A549 (cell line): ENCODE measurements around the gene DENND6B. TPM values are rescaled to one million over a fixed set of nuclear protein-coding genes. Genes with fewer than 3 reads are reported as not detected.

ENCODE experiments used
- ATAC-seq, 2 experiments: fragments of 200-7000 bp in 1 of 2; fragments of >200 bp in 1 of 2; cut with Nextera tagmentation in 1 of 2; cut with Tn5 transposase in 1 of 2; 3 replicates each; pipeline versions ENCODE4 v1.8.0 to v1.9.1; 2018 to 2020; ENCODE audit warnings: mild to moderate bottlenecking in 1 of 2, moderate library complexity in 1 of 2
- CTCF ChIA-PET: fragments of 300-600 bp; sonication (Branson Sonifier 250); formaldehyde crosslinking; extraction: SDS; loops from one replicate; lab custom pipeline; 2021; ENCODE audit warnings: antibody characterized with exemption, inconsistent platforms; lab: Yijun Ruan, JAX
- POLR2A ChIA-PET: fragments of 350-600 bp; formaldehyde crosslinking; extraction: SDS; loops from one replicate; lab custom pipeline; 2021; ENCODE audit warnings: antibody characterized with exemption, inconsistent platforms; lab: Yijun Ruan, JAX
- DNase-seq, 2 experiments: peaks; one replicate each; pipeline versions ENCODE4 v3.0.0 to v3.0.0-alpha.2; 2011 to 2016; ENCODE audit warnings: low read depth in 1 of 2, low spot score in 1 of 2
- FAIRE-seq: peaks from 2 replicates; lab custom pipeline; 2011; peaks lifted over from hg19 to GRCh38; lab: Jason Lieb, UNC
- H3K27ac ChIP-seq, 2 experiments: fragments of >200 bp; sonication (Bioruptor Twin); formaldehyde crosslinking; 3 replicates each; pipeline ENCODE4 v1.5.1; 2016 to 2017
- H3K4me1 ChIP-seq: fragments of >200 bp; sonication (Bioruptor Twin); formaldehyde crosslinking; 3 replicates; pipeline ENCODE4 v1.6.1; 2016
- H3K4me2 ChIP-seq: fragments of >200 bp; sonication (Bioruptor Twin); formaldehyde crosslinking; 3 replicates; pipeline ENCODE4 v1.6.1; 2016
- H3K4me3 ChIP-seq: fragments of >200 bp; sonication (Bioruptor Twin); formaldehyde crosslinking; 3 replicates; pipeline ENCODE4 v1.5.1; 2016
- H3K9me3 ChIP-seq: fragments of >200 bp; sonication (Bioruptor Twin); formaldehyde crosslinking; 3 replicates; pipeline ENCODE4 v1.6.1; 2016
- BCL3 ChIP-seq: fragments of >200 bp; sonication (Bioruptor Twin); formaldehyde crosslinking; IDR thresholded peaks from 3 replicates; pipeline ENCODE4 v1.6.1; 2016
- CBX2 ChIP-seq: fragments of 200-600 bp; sonication (generic); IDR thresholded peaks from 2 replicates; pipeline ENCODE4 v1.6.1; 2016; ENCODE audit warnings: low read depth, mild to moderate bottlenecking, borderline replicate concordance
- CEBPB ChIP-seq, 2 experiments: fragments of >200 bp in 1 of 2; sonication (Bioruptor Twin) in 1 of 2; formaldehyde crosslinking in 1 of 2; IDR thresholded peaks; 2 replicates each; pipeline ENCODE4 v1.6.1; 2012 to 2016
- E2F6 ChIP-seq: IDR thresholded peaks from 2 replicates; pipeline ENCODE4 v1.6.1; 2012; ENCODE audit warnings: low read depth, borderline replicate concordance
- EHMT2 ChIP-seq: fragments of 200-600 bp; sonication (generic); IDR thresholded peaks from 2 replicates; pipeline ENCODE4 v1.6.1; 2016; ENCODE audit warnings: antibody characterized with exemption, low read depth, mild to moderate bottlenecking, moderate library complexity
- EP300 ChIP-seq, 2 experiments: fragments of >200 bp; sonication (Bioruptor Twin); formaldehyde crosslinking; IDR thresholded peaks; 2 replicates in 1 of 2; 3 replicates in 1 of 2; pipeline ENCODE4 v1.6.1; 2016 to 2017
- FOSB ChIP-seq: fragments of 250-450 bp; sonication (Bioruptor Pico); IDR thresholded peaks from 2 replicates; pipeline ENCODE4 v1.5.0; 2020; ENCODE audit warnings: mild to moderate bottlenecking, moderate library complexity
- HES2 ChIP-seq: fragments of >200 bp; sonication (Bioruptor Twin); formaldehyde crosslinking; IDR thresholded peaks from 2 replicates; pipeline ENCODE4 v1.6.1; 2016
- HEYL ChIP-seq: fragments of 250-450 bp; sonication (Bioruptor Pico); IDR thresholded peaks from 2 replicates; pipeline ENCODE4 v1.8.0; 2021; ENCODE audit warnings: mild to moderate bottlenecking, moderate library complexity
- HMGXB4 ChIP-seq: fragments of 250-450 bp; sonication (Bioruptor Pico); IDR thresholded peaks from 2 replicates; pipeline ENCODE4 v1.5.0; 2021; ENCODE audit warnings: mild to moderate bottlenecking, moderate library complexity, borderline replicate concordance
- HOXB13 ChIP-seq: fragments of 250-450 bp; sonication (Bioruptor Pico); IDR thresholded peaks from 2 replicates; pipeline ENCODE4 v1.5.0; 2020; ENCODE audit warnings: low read depth, mild to moderate bottlenecking, moderate library complexity
- NFE2L2 ChIP-seq: fragments of 150-350 bp; conservative IDR thresholded peaks from 2 replicates; pipeline ENCODE4 v1.6.1; 2014; ENCODE audit warnings: low read length
- PBX3 ChIP-seq: IDR thresholded peaks from 2 replicates; pipeline ENCODE4 v1.6.1; 2012
- POLR2AphosphoS2 ChIP-seq: conservative IDR thresholded peaks from 2 replicates; pipeline ENCODE4 v1.6.1; 2012; ENCODE audit warnings: low read length, improper control_type of control experiment, inconsistent platforms
- RAD21 ChIP-seq, 2 experiments: fragments of >200 bp in 1 of 2; sonication (Bioruptor Twin) in 1 of 2; formaldehyde crosslinking in 1 of 2; IDR thresholded peaks in 1 of 2; conservative IDR thresholded peaks in 1 of 2; 2 replicates in 1 of 2; 3 replicates in 1 of 2; pipeline ENCODE4 v1.6.1; 2012 to 2018; ENCODE audit warnings: inconsistent platforms in 1 of 2
- RCOR1 ChIP-seq: fragments of 150-350 bp; IDR thresholded peaks from 2 replicates; pipeline ENCODE4 v1.6.1; 2014; ENCODE audit warnings: antibody characterized with exemption, low read length, low read depth
- RFX5 ChIP-seq: fragments of 450-650 bp; IDR thresholded peaks from 2 replicates; pipeline ENCODE4 v1.7.1; 2014; ENCODE audit warnings: antibody characterized with exemption, mild to moderate bottlenecking, moderate library complexity
- SMC3 ChIP-seq: fragments of >200 bp; sonication (Bioruptor Twin); formaldehyde crosslinking; IDR thresholded peaks from 3 replicates; pipeline ENCODE4 v1.6.1; 2018; ENCODE audit warnings: inconsistent platforms
- TFCP2L1 ChIP-seq: fragments of 250-450 bp; sonication (Bioruptor Pico); IDR thresholded peaks from 2 replicates; pipeline ENCODE4 v1.5.0; 2021; ENCODE audit warnings: mild to moderate bottlenecking
- TP53 ChIP-seq: fragments of 250-450 bp; sonication (Bioruptor Pico); IDR thresholded peaks from 2 replicates; pipeline ENCODE4 v1.5.0; 2021; ENCODE audit warnings: mild to moderate bottlenecking, moderate library complexity
- USF2 ChIP-seq: fragments of 450-650 bp; IDR thresholded peaks from 2 replicates; pipeline ENCODE4 v1.6.1; 2014; ENCODE audit warnings: antibody characterized with exemption
- ZFP36 ChIP-seq: fragments of 450-650 bp; IDR thresholded peaks from 2 replicates; pipeline ENCODE4 v1.6.1; 2014; ENCODE audit warnings: borderline replicate concordance; ENCODE audit not compliant: partially characterized antibody
- WGBS: methylation state at CpG from one replicate; pipeline ENCODE4 v1.1.6; 2017; ENCODE audit errors: missing lambda C conversion rate; 5-methylcytosine and 5-hydroxymethylcytosine counted together
- polyA plus RNA-seq, 4 experiments: library from polyadenylated mRNA; depleted of rRNA in 3 of 4; stranded (reverse); fragments of >200 nt; fragmentation: RNase III in 1 of 4; extraction: RNeasy Plus Mini Kit Qiagen cat#74134 plus additional on column Dnase treatment in 1 of 4; gene quantifications; 2 replicates in 3 of 4; 3 replicates in 1 of 4; pipeline ENCODE4 v1.2.3, GENCODE V29; 2011 to 2017

The DENND6B gene
- polyA plus RNA-seq, 2 of the 4 experiments (the other 2 are of a cell fraction) = 1.6 to 1.9 TPM

- TF ChIP-seq CEBPB (IDR thresholded peaks at IDR 0.05) (no peak), HES2 (no peak), E2F6 (no peak)
These were observed 29.9 kb downstream of the DENND6B start (continued) for GRCh38 chr22:50296658-50297490.

GRCh38 chr22:50294319-50294656 lies 32.5 kb downstream of the DENND6B start:
- POLR2A ChIA-PET = interaction anchor here (0.6 to 2.4 kb wide), 2 partner anchors 11 to 180 kb away, joined by 6 to 11 read pairs; no protein-coding TSS in a partner anchor
- ATAC-seq (peak; percentile 7 to 24; a peak in 4 of 6 replicates), FAIRE-seq (no peak)
- TF ChIP-seq PBX3 = no peak
- TF ChIP-seq CBX2 = no peak
- no peak for TF ChIP-seq USF2
- no peak for TF ChIP-seq HMGXB4 (CRISPR knock-in tag)
- TF ChIP-seq TP53 (CRISPR knock-in tag) = no peak
- TF ChIP-seq RCOR1 = no peak
- TF ChIP-seq TFCP2L1 (CRISPR knock-in tag) = no peak
- no peak for TF ChIP-seq EP300 (IDR thresholded peaks at IDR 0.05)
- no peak for TF ChIP-seq FOSB (CRISPR knock-in tag)
- no peak for TF ChIP-seq POLR2AphosphoS2
- TF ChIP-seq HOXB13 (CRISPR knock-in tag) = no peak
- TF ChIP-seq RFX5 = no peak
- no peak for TF ChIP-seq EHMT2
- TF ChIP-seq BCL3 = no peak
- no peak for TF ChIP-seq SMC3
- no peak for TF ChIP-seq NFE2L2
- TF ChIP-seq ZFP36 = no peak
- no peak for TF ChIP-seq HEYL (CRISPR knock-in tag)
- TF ChIP-seq RAD21 (conservative IDR thresholded peaks at IDR 0.05 in 1 of 2, IDR thresholded peaks at IDR 0.05 in 1 of 2) = no peak
- TF ChIP-seq, all 56 proteins: peak for 0
- Histone ChIP-seq H3K4me3 (no peak overlapping the region; the same call in 2 of the 3 replicates), H3K27ac (peak overlapping the region; percentile 92 to 94), H3K9me3 (no peaks in the 10 kb centered on the region), H3K4me1 (peaks cover 48% of the 10 kb centered on the region), H3K4me2 (peak overlapping the region; percentile 92)
- CTCF ChIA-PET = interaction anchor here (0.8 to 5.2 kb wide), 9 partner anchors 8 to 327 kb away, joined by 3 to 35 read pairs (median 4); partner anchors contain the start of gene DENND6B
- DNase-seq = no peak
- WGBS = 50% methylated on average over 1 of the region's 5 CpGs
